Liver (tissue), 9 donors: ENCODE results near the gene FOXL2NB. TPM values are rescaled to one million over a fixed set of nuclear protein-coding genes. Genes with fewer than 3 reads are reported as not detected.
"Not testable (repeated sequence)": the region's sequence is repeated elsewhere in the genome, so short reads cannot be mapped to it uniquely, and the experiment has no call there.

Source experiments
- DNase-seq: peaks from one replicate; pipeline ENCODE4 v3.0.0-alpha.2; 2017; ENCODE audit warnings: low spot score
- H3K27ac ChIP-seq, 2 donors: one replicate each; pipeline ENCODE4 v1.7.0; 2013; ENCODE audit warnings: inconsistent platforms in 2 of 2, low read length in 2 of 2, control low read depth in 1 of 2, low read depth in 1 of 2, mild to moderate bottlenecking in 1 of 2
- H3K27me3 ChIP-seq, 4 donors: one replicate each; pipeline versions ENCODE4 v1.6.1 to v1.7.0; 2013; ENCODE audit warnings: low read length in 3 of 4, inconsistent platforms in 1 of 4, mild to moderate bottlenecking in 1 of 4, moderate library complexity in 1 of 4; ENCODE audit not compliant: control insufficient read depth in 4 of 4, insufficient read depth in 4 of 4
- H3K36me3 ChIP-seq, 4 donors: one replicate each; pipeline versions ENCODE4 v1.6.1 to v1.7.0; 2013; ENCODE audit warnings: low read length in 3 of 4, mild to moderate bottlenecking in 3 of 4, low read depth in 1 of 4, moderate library complexity in 1 of 4; ENCODE audit not compliant: control insufficient read depth in 4 of 4, insufficient read depth in 3 of 4
- H3K4me1 ChIP-seq, 4 donors: one replicate each; pipeline versions ENCODE4 v1.6.1 to v1.7.0; 2013; ENCODE audit warnings: low read length in 3 of 4, mild to moderate bottlenecking in 3 of 4, moderate library complexity in 1 of 4; ENCODE audit not compliant: control insufficient read depth in 4 of 4, insufficient read depth in 4 of 4
- H3K4me3 ChIP-seq, 3 donors: one replicate each; pipeline versions ENCODE4 v1.6.1 to v1.7.0; 2013; ENCODE audit warnings: low read length in 3 of 3, control low read depth in 1 of 3, low read depth in 1 of 3, mild to moderate bottlenecking in 1 of 3
- H3K9ac ChIP-seq, 2 donors: one replicate each; pipeline ENCODE4 v1.7.0; 2013; ENCODE audit warnings: low read length in 2 of 2, mild to moderate bottlenecking in 2 of 2, moderate library complexity in 2 of 2, control low read depth in 1 of 2, low read depth in 1 of 2
- H3K9me3 ChIP-seq, 4 donors: one replicate each; pipeline versions ENCODE4 v1.6.1 to v1.7.0; 2013; ENCODE audit warnings: low read length in 3 of 4; ENCODE audit not compliant: control insufficient read depth in 4 of 4
- ATF3 ChIP-seq: IDR thresholded peaks from 2 replicates; pipeline ENCODE4 v1.6.1; 2016; ENCODE audit warnings: antibody characterized with exemption
- CTCF ChIP-seq: fragments of 150-350 bp; IDR thresholded peaks from 2 replicates; pipeline ENCODE4 v1.5.1; 2017; ENCODE audit warnings: improper control_type of control experiment, low read depth, low read length; ENCODE audit not compliant: missing input control
- FOXA2 ChIP-seq: IDR thresholded peaks from 2 replicates; pipeline ENCODE4 v1.6.1; 2016; ENCODE audit warnings: antibody characterized with exemption
- HNF4A ChIP-seq, 2 donors: conservative IDR thresholded peaks; 2 replicates each; pipeline ENCODE4 v1.6.1; 2016; ENCODE audit warnings: antibody characterized with exemption in 2 of 2, mild to moderate bottlenecking in 2 of 2
- JUND ChIP-seq, 2 donors: IDR thresholded peaks; 2 replicates each; pipeline ENCODE4 v1.6.1; 2016; ENCODE audit warnings: antibody characterized with exemption in 2 of 2
- MAX ChIP-seq: IDR thresholded peaks from 2 replicates; pipeline ENCODE4 v1.6.1; 2016; ENCODE audit warnings: antibody characterized with exemption
- NR2F2 ChIP-seq: IDR thresholded peaks from 2 replicates; pipeline ENCODE4 v1.6.1; 2016; ENCODE audit warnings: antibody characterized with exemption
- RAD21 ChIP-seq, 2 donors: IDR thresholded peaks; 2 replicates each; pipeline ENCODE4 v1.6.1; 2016; ENCODE audit warnings: antibody characterized with exemption in 2 of 2, mild to moderate bottlenecking in 2 of 2
- REST ChIP-seq: IDR thresholded peaks from 2 replicates; pipeline ENCODE4 v1.6.1; 2016; ENCODE audit warnings: antibody characterized with exemption, mild to moderate bottlenecking
- SP1 ChIP-seq: IDR thresholded peaks from 2 replicates; pipeline ENCODE4 v1.6.1; 2018; ENCODE audit warnings: antibody characterized with exemption, mild to moderate bottlenecking
- WGBS: extraction: QIAGEN DNeasy Blood & Tissue Kit; methylation state at CpG from one replicate; pipeline ENCODE4 v1.1.7; 2013; 5-methylcytosine and 5-hydroxymethylcytosine counted together
- polyA plus RNA-seq, 2 donors: library from polyadenylated mRNA; stranded (reverse) in 1 of 2; unstranded in 1 of 2; fragments of 200-250 nt in 1 of 2; fragments of >200 nt in 1 of 2; fragmentation: Nextera tagmentation in 1 of 2; extraction: Ambion mirVana in 1 of 2; gene quantifications; one replicate each; pipeline versions ENCODE4 v1.2.1 to v1.2.3, GENCODE V29; 2013 to 2015
- total RNA-seq, 2 donors: library from RNA; depleted of rRNA; stranded (reverse); fragments of >200 nt; gene quantifications; one replicate each; pipeline ENCODE4 v1.2.3, GENCODE V29; 2014
- donor health status: healthy.
- donor health status: healthy.
- donor health status: healthy.
- donor health status: healthy.
- donor health status: healthy.

Gene FOXL2NB
- total and polyA plus RNA-seq, 4 donors, result not detected

GRCh38 chr3:138921316-138922292 is 25.4 kb upstream of the FOXL2NB start:
- H3K9me3 ChIP-seq, result no peaks in the 10 kb centered on the region
- WGBS, result 89% methylated on average over 8 of the region's 8 CpGs
- H3K27ac ChIP-seq, result no peak overlapping the region
- no peak overlapping the region for H3K4me3 ChIP-seq
- H3K27me3 ChIP-seq, result no peaks in the 10 kb centered on the region
- DNase-seq, result no peak
- H3K4me1 ChIP-seq, result peaks cover 0 to 2% (median under 1%) of the 10 kb centered on the region in 4 donors
- TF ChIP-seq ATF3, result no peak
- TF ChIP-seq HNF4A (conservative IDR thresholded peaks at IDR 0.05), result no peak
- H3K9ac ChIP-seq, result no peak overlapping the region
- H3K36me3 ChIP-seq, result no peaks in the 10 kb centered on the region

GRCh38 chr3:138922400-138922799 is 24.6 kb upstream of the FOXL2NB start:
- not testable (repeated sequence) for H3K4me3 ChIP-seq, DNase-seq, H3K4me1 ChIP-seq, H3K27me3 ChIP-seq, H3K9me3 ChIP-seq, H3K27ac ChIP-seq, H3K36me3 ChIP-seq, H3K9ac ChIP-seq
- 90% methylated on average over 6 of the region's 6 CpGs for WGBS

- H3K4me1 ChIP-seq, result peaks cover 0 to 2% (median 0%) of the 10 kb centered on the region in 4 donors
- TF ChIP-seq CTCF, result peak; percentile 92
- TF ChIP-seq NR2F2, result no peak
- TF ChIP-seq RAD21 (IDR thresholded peaks at IDR 0.05), result peak; percentile 82 to 91
- H3K4me3 ChIP-seq, result no peak overlapping the region
- H3K9me3 ChIP-seq, result no peaks in the 10 kb centered on the region
- no peaks in the 10 kb centered on the region for H3K36me3 ChIP-seq
- DNase-seq, result peak; percentile 86
- no peak overlapping the region for H3K9ac ChIP-seq
- 18% methylated on average over 6 of the region's 6 CpGs for WGBS
- no peak overlapping the region for H3K27ac ChIP-seq
- no peaks in the 10 kb centered on the region for H3K27me3 ChIP-seq
Measured at GRCh38 chr3:138923531-138923994, 23.5 kb upstream of the FOXL2NB start.

GRCh38 chr3:138928727-138929372 is 18.2 kb upstream of the FOXL2NB start:
- WGBS, result 95% methylated on average over 42 of the region's 42 CpGs
- no peak for DNase-seq
- no peaks in the 10 kb centered on the region for H3K36me3 ChIP-seq
- H3K4me1 ChIP-seq, result no peaks in the 10 kb centered on the region
- H3K9me3 ChIP-seq, result no peaks in the 10 kb centered on the region
- no peak overlapping the region for H3K27ac ChIP-seq
- H3K27me3 ChIP-seq, result no peaks in the 10 kb centered on the region
- no peak overlapping the region for H3K9ac ChIP-seq
- no peak overlapping the region for H3K4me3 ChIP-seq
- no peak for TF ChIP-seq MAX
- no peak for TF ChIP-seq REST
- TF ChIP-seq RAD21 (IDR thresholded peaks at IDR 0.05), result no peak
- no peak for TF ChIP-seq CTCF
- no peak for TF ChIP-seq NR2F2
- no peak for TF ChIP-seq JUND (IDR thresholded peaks at IDR 0.05)
- TF ChIP-seq HNF4A (conservative IDR thresholded peaks at IDR 0.05), result no peak
- TF ChIP-seq FOXA2, result no peak
- no peak for TF ChIP-seq SP1
